GOT3 (cell line): ENCODE data around the gene EEA1.

Experiments used
- DNase-seq: peaks from one replicate; lab custom pipeline; 2025; ENCODE audit warnings: mixed read lengths; lab: John Stamatoyannopoulos, UW

Gene EEA1

DNA sequence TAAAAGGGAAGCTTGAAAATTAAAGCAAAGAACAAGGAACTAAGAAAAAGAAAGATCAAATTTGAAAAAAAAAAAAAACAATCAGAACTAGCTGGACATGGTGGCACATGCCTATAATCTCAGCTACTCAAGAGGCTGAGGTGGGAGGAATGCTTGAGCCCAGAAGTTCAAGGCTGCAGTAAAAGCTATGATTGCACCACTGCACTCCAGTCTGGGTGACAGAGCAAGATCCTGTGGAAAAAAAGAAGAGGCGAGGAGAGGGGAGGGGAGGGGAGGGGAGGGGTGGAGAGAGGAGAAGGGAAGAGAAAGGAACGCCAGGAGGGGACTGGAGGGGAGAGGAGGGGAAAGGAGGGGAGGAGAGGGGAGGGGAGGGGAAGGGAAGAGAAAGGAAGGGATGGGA lies 43.0 kb downstream of the EEA1 start:
- no peak for DNase-seq

DNA sequence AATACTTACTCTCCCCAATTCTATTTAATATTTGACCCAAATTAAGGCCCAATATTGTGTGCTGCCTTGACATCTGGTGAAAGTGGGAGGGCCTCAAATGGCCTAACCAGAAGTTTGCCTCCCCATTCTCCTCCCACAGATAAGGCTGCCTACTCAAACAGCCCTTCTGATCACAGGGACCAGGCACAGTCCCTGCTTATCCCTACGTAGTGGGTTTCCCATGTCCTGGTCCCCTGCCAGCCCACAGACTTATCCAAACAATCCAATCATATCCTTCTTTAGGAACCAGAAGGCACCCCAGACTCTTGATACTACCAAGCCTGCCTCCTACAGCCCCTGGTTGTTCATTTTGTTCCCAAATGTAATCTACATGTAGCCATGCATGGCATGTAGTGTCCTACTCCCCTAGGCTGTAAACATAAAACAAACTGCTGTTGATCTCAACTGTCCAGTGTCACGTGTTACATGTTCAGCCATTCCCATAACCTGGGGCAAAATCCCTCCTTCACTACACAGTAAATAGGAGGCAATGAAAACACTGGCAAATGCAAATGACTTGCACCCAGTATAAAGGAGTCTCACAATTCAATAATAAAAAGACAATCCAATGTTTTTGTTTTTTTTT lies 49.3 kb downstream of the EEA1 start:
- DNase-seq = no peak

DNA sequence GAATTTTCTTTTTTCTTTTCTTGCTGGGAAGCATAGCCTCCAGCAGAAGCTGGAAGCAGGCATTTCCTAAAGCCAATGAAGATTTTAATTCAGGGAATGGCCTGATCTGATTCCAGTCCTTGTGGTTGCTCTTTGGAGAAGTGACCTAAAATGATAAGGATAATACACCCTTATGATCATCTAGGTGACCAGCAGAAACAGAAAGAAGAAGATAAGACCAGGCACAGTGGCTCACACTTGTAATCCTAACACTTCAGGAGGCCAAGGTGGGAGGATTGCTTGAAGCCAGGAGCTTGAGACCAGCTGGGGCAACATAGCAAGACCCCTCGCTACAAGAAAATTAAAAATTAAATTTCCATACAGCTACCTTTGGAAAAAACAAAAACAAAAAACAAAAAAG lies 51.2 kb downstream of the EEA1 start:
- no peak for DNase-seq

DNA sequence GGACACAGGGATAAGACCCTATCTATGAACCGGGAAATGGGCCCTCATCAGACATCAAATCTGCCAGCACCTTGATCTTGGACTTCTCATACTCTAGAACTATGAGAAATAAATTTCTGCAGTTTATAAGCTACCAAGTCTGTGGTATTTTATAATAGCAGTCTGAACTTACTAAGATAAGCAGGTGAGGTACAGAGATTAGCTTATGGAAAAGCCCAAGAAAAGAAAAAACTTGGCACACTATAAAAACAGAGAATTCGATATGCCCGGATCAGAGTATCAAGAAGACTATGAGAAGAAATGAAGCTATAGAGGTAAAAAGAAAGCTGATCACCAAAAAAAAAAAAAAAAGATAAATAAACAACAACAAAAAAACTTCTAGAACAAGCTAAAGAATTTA lies 52.6 kb downstream of the EEA1 start:
- no peak for DNase-seq

DNA sequence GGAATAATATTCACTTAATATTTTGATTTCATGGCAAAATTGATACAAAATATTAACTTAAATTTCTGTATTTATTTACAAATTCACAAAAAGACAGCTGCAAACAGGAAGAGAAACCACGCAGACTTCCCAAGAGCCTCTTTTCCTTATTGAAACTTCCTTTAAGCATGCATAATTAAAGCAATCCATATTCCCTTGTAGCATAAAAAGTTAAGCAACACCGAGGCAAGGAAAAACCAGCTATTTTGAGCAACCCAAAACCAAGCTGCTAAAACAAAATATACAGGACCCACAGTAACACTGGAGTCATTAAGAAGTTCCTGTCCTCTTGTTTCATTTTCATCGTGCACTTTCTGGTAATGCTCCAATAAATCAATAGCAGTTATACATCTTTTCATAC lies 58.0 kb downstream of the EEA1 start:
- DNase-seq = no peak

DNA sequence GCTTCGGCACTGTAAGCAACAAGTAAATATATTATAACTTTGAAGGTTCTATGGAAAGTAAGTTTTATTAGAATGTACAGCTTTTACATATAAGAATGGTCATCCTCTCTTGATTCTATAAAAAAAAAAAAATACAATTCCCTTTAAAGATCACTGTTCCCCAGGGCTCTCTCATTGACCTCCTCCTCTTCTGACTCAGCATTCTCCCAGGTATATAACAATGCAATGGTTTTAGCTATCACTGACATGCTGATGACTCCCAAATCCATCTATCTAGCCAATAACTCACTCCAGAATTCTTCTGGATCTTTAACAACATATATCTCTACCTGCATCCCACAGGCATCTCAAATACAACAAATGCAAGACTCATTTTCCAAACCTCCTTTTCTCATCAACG lies 62.7 kb downstream of the EEA1 start:
- DNase-seq = no peak

DNA sequence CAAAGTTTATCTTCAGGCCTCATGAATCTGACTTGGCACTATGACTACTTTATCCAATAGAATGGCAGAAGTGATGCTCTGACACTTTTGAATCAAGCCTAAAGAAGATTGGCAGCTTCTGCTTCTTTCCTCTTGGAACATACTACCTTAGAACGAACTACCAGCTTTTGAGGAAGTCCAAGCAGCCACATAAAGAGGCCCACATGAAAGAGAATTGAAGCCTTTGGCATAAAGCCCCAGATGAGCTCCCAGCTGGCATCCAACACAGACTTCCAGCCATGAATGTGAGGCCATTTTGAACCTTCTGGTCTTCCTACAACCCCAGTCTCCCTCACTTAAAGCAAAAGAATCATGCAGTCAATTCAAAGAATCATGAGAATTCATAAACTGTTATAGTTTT lies 65.8 kb downstream of the EEA1 start:
- no peak for DNase-seq

DNA sequence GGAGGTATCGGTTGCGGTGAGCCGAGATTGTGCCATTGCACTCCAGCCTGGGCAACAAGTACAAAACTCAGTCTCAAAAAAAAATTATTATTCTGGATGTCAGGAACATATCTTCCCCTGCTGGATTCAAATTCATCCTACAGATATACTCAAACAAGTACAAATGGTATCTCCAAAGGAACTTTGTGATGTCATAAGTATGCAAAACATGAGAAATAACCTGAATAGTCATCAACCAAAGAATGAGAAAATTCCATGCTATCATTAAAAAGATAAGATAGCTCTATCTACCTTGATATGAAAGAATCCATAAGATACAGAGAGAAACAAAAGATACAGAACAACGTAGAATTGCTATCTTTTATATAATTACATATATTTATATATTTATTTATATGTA lies 67.7 kb downstream of the EEA1 start:
- DNase-seq = no peak

DNA sequence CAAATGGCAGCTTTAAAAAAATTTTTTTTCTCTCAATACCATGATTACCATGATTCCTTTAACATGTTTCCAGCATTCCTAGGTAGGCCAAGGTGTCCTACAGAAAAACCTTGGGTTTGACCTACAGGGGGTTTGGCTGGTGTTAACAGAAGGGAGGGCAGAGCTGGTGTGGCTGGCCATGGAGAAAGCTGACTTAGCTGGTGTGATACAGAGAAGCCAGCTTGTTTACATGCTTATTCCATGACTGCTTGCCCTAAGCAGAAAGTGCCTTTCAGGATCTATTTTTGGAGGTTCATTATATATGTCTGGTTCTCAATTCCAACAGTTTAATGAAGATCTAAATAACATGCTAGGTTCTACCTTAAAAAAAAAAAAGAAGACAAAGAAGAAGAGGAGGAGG lies 68.6 kb downstream of the EEA1 start:
- no peak for DNase-seq

DNA sequence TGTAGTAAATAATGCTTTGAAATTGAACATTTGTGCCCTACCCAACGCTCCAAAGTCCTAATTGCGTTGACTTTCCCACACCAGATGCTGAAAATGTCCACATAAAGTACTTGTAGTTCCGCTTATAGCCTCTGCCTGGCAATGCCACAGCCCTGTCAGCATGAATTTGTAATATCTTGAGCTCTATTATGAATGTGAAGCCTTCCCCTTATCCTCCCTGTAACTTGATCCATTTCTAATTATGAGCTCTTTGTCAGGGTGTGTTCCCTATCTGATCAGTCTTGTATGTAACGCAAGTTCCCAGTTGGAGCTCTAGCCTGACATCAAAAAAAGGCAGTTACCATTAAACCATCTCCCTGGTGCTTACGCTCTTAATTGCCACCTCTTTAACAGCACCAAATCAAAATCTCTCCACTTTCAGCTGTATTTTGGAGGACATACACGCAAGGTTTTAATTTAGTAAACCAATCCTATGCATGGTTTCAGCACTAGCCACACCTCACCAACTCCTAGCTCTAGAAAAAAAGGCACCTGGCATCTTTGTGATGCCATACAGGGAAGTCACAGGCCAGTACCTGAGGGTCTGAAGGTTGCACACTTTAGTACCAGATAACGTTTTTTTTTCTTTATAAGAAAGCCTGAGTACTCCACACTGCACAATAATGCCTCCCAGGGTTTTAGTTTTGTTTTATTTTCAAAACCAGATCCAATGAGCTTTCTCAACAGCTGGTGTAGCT lies 69.3 kb downstream of the EEA1 start:
- no peak for DNase-seq

DNA sequence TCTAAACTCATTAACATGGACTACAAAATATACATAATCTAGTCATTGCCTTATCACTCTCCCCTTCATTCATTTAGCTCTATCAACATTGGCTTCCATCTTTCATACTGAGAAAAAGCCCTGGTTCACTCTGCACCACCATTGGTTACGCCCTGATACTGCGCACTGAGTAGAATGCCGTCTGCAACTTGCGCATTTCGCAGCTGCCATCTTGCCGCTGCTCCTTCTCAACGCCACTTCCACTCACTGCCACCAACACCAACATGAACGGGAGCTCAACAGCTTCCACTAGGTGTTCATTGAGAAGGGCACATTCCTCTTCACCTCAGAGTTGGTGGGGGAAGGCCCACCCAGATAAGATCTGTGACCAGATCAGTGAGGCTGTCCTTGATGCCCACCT lies 71.3 kb downstream of the EEA1 start:
- no peak for DNase-seq

DNA sequence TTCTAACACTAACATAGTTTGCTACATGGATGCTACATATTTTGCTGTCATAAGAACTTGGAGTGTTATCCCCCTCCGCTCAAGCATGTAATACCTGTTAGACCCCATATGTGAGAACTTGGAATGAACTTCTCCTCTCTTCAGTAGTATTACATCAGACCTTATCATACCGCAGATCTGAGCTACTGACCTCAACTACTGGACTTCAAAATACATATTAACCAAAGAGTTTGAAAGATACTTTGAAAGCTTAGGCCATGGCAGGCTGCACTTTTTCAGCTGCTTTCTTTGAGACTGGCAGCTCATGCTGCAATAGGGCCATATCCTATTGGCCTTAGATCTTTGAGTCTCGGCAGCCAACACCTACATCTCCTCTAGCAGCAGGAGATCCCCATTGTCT lies 74.8 kb downstream of the EEA1 start:
- DNase-seq = no peak

DNA sequence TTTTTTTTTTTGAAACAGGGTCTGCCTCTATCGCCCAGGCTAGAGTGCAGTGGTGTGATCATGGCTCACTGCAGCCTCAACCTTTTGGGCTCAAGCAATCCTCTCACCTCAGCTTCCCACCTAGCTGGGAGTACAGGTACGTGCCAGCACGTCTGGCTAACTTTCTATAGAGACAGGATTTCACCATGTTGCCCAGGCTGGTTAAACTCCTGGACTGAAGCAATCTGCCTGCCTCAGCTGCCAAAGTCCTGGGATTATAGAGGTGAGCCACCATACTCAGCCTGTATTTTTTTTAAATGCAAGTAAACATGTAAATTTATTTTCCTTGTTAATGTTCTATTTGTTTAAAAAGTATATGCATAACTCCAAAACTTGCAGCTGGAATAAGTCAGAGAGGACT lies 80.4 kb downstream of the EEA1 start:
- no peak for DNase-seq

DNA sequence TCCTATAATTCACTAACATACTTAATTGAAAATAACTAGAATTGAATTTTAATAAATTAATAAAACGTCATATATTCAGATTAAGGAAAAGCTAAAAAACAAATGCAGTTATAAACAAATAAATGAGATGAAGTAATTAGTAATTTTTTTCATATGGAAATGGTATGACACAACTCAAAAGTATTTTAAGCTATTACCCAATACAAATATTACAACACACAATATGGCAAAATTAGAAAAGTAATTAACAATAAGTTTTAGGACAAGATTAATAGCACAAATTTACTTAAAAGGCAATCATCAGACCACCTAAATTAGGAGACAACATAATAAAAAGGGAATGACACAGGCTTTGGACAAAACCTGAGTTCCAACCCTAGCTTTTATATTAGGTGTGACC lies 81.7 kb downstream of the EEA1 start:
- no peak for DNase-seq

DNA sequence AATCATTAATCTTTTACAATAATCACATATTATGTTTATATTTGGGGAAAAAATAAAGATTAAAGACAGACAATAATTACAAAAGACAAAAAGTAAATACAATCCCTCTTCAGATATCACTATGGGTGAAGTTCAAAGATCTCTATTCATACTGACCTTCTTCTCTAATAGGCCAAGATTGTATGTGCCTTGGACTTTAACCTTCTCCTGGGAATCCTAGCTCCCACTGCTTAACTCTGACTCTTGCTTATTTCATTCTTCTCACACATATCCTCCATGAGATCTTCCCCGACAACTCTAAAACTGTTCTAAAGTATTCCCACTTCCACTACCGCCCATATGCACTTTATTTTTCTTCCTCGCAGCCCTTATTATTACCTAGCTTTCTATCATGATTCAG lies 83.8 kb downstream of the EEA1 start:
- no peak for DNase-seq

DNA sequence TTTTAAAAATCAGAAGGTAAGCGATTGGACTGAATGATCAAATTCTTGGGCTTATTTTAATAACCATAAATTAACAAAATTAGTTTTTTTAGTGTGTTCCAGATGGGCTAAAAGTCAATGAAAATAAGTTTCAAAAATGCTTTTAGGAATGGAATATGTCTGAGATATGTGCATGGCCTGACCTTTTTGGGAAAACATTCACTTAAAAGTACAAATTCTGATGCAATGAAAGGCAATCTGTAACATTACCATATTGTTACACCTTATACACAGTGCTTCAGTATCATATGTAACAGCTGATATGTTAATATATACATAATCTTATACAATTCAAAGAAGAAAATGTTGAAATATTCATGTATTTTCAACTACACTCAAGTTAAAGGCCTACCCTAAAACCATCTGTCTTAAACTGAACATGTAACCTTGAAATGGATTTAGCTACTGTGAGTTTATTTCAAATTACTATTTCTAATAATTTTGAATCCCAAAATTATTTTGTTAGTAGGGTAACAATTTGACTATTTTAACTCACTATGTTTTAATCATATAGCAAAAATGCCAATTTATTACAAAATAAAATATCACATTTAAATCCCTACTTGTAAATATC lies 84.8 kb downstream of the EEA1 start:
- DNase-seq = no peak

DNA sequence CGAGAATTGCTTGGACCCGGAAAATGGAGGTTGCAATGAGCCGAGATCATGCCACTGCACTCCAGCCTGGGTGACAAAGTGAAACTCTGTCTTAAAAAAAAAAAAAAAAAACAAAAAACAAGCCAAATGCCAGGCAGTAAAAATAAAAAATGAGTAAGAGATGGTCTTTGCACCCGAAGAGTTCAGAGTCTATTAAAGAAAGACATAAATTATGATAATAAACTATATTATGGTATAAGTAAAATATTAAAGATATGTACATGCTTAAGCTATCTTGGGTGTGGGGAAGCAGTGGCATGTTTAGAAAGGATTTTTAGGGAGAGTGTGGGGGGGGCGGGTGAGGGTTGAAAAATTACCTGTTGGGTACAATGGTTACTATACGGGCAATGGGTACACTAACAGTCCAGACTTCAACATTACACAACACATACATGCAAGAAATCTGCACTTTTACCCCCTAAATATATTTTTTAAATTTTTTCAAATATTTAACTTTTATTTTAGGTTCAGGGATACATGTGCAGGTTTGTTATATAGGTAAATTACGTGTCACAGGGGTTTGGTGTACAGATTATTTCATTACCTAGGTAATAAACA lies 99.3 kb downstream of the EEA1 start:
- no peak for DNase-seq

DNA sequence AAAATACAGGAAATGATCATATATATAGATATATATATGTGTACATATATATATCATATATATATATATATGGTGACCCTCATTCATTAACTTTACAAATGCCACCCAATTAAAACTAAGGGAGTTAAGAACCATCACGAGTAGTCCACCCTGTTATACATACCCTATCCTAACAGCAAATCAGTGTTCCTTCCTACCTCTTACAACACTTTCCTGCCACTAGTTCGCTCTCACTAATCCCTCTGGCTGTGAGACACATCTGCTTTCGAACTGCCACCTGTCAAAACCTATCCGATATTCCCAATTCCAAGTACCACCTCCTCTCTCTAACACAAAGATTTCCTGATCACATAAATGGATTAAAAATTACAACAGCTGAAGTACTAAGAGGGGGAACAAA lies 100.5 kb downstream of the EEA1 start:
- no peak for DNase-seq

DNA sequence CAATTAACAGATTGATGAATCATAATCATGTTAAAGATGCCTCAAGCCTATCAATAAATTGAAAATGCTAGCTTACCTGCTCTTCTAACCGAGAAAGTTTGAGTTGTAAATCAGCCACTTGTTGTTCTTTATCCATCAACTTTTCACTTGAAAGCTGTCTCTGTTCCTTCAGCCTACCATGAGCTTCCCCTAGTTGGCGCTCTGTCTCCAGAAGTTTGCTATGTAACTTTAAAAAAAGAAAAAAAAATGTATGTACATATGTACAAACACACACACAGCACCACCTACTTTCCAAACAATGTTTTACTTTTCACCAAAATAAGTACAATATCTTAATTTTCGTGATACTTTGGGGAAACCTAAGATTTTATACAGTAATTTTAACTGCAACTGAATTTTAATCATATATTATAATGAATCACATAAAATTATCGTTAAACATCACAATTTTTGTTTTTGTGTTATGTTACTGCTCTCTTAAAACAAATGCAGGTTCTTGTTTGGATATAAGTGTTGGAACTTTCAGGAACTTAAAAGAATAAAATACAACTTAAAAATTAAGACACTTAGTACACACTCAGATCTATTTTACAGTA lies 101.2 kb downstream of the EEA1 start:
- no peak for DNase-seq

DNA sequence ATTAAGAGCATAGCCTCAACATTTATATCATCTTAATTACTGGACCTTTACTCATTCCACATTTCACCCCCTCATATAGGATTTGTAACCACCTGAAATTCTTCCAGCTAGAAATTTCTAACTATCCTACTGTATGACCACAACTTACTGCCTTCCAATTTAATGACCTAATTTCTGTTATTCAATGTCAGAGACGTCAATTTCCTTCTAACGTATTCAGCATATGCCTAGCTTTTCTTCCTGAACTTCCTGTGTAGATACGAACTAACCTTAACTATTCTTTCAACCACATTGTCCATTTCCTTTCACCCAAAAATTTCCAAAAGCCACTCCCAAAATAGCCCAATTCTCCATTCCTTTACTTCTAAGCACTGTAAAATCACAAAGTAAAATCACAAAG lies 108.0 kb downstream of the EEA1 start:
- no peak for DNase-seq

DNA sequence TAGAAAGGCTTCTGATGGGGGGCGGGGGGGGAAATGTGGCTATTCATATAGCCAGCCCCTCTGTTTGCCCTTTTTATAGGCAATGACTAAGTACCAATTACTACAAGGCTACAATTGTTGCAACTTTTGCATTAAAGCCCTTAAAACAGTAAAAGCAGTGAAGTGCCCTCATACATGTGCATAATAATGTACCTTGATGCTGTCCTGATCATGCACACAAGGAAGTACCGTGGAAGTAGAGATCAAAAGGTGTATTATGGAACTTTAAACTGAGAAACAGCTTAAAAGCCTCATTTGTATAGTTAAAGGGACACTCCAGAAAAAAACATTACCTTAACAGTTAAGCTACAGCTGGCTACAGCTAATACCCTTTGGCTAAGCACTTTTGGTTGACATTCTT lies 114.5 kb downstream of the EEA1 start:
- DNase-seq = no peak

DNA sequence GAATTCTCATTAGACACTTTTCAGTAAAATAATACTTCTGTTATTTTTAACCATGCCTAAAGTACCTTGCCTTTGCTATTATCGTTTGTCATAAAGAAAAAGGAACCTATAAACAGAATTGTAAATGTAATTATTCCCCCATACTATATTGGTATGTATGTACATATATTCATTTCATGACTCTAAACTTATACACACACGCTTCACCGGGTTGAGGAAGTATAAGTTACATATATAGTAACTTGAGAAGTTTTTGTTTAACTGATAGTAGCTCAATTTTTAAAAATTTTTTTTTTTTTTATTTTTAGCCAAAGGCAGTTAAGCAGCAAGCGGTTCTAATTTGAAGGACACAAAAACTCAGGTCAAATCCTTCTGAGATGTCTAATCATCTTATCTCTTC lies 118.7 kb downstream of the EEA1 start:
- no peak for DNase-seq

DNA sequence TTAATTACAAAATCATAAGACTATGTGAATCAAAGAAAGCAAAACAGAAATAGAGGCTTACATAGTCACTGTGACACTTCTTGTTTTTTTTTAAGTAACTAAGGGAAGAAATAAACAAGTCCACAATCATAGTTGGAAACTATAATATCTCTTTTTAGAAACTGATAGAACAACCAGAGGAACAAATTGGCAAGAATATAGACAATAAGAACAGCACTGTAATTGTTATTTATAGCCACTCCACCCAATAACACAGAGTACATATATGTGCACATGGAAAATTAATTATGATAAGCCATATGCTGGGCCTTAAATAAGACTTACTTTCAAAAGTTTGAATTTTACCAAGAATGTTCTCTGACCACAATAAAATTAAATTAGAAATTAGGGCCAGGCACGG lies 125.2 kb downstream of the EEA1 start:
- no peak for DNase-seq
